K562 (cell line): Measurements from ENCODE around the gene ADIPOQ. TPM values are rescaled to one million over a fixed set of nuclear protein-coding genes. Genes with fewer than 3 reads are reported as not detected.

Experiments
- CHD1 ChIP-seq: fragments of 200-600 bp; sonication (generic); IDR thresholded peaks from one replicate; pipeline ENCODE4 v1.6.1; 2012; ENCODE audit warnings: mild to moderate bottlenecking, moderate library complexity, low read length, inconsistent platforms
- CHD4 ChIP-seq: fragments of 200-600 bp; sonication (generic); IDR thresholded peaks from 3 replicates; pipeline ENCODE4 v1.6.1; 2012; ENCODE audit warnings: low read depth, mild to moderate bottlenecking, mixed read lengths, low read length, inconsistent platforms; ENCODE audit not compliant: insufficient read depth, insufficient replicate concordance, poor library complexity, severe bottlenecking
- KDM4B ChIP-seq, 2 experiments: fragments of 450-650 bp in 1 of 2; sonication (generic) in 1 of 2; IDR thresholded peaks; 2 replicates each; pipeline ENCODE4 v1.6.1; 2016 to 2017; ENCODE audit warnings: borderline replicate concordance in 2 of 2, antibody characterized with exemption in 1 of 2, low read depth in 1 of 2, mild to moderate bottlenecking in 1 of 2
- NBN ChIP-seq: fragments of 450-650 bp; IDR thresholded peaks from 2 replicates; pipeline ENCODE4 v1.6.1; 2016; ENCODE audit warnings: low read depth, mild to moderate bottlenecking
- RBM34 ChIP-seq: fragments of 200-400 bp; formaldehyde crosslinking; IDR thresholded peaks from 2 replicates; pipeline ENCODE4 v1.6.1; 2018; ENCODE audit warnings: low read length, borderline replicate concordance; ENCODE audit not compliant: insufficient read depth
- SIN3A ChIP-seq, 2 experiments: fragments of 150-350 bp in 1 of 2; IDR thresholded peaks; 2 replicates each; pipeline ENCODE4 v1.6.1; 2011 to 2016; ENCODE audit warnings: borderline replicate concordance in 2 of 2, low read depth in 2 of 2, low read length in 2 of 2, mild to moderate bottlenecking in 2 of 2, moderate library complexity in 2 of 2; ENCODE audit not compliant: control insufficient read depth in 1 of 2
- SMAD3 ChIP-seq: fragments of 450-650 bp; formaldehyde crosslinking; conservative IDR thresholded peaks from 2 replicates; pipeline ENCODE4 v1.4.0; 2020; ENCODE audit warnings: mild to moderate bottlenecking
- TAF7 ChIP-seq: fragments of 450-650 bp; IDR thresholded peaks from 2 replicates; pipeline ENCODE4 v1.6.1; 2016; ENCODE audit warnings: missing genetic modification characterization, missing compliant biosample characterization
- ZBTB17 ChIP-seq: fragments of 450-650 bp; formaldehyde crosslinking; IDR thresholded peaks from 2 replicates; pipeline ENCODE4 v1.4.0; 2020; ENCODE audit warnings: mild to moderate bottlenecking
- polyA plus RNA-seq, 8 experiments: library from polyadenylated mRNA; depleted of rRNA in 4 of 8; stranded (reverse) in 5 of 8; unstranded in 3 of 8; fragments of >200 nt; fragmentation: Nextera tagmentation in 2 of 8; fragmentation: Illumina TruSeq in 1 of 8; extraction: Ambion mirVana in 2 of 8; extraction: Trizol in 1 of 8; gene quantifications; 2 replicates each; pipeline versions ENCODE4 v1.2.1 to v1.2.3, GENCODE V29; 2011 to 2014; ENCODE audit warnings: inconsistent platforms in 1 of 8, missing spikeins in 1 of 8
- total RNA-seq, 7 experiments: library from RNA; depleted of rRNA in 6 of 7; stranded (reverse); fragments of >200 nt in 6 of 7; fragmentation: Illumina TruSeq in 2 of 7; extraction: Trizol in 2 of 7; gene quantifications; 2 replicates each; pipeline versions ENCODE4 v1.2.1 to v1.2.3, GENCODE V29; 2011 to 2021; ENCODE audit warnings: low replicate concordance in 1 of 7
- TF ChIP-seq, protein P1 (sequence below), 2 experiments: IDR thresholded peaks; 2 replicates each; pipeline ENCODE4 v1.6.1; 2011; ENCODE audit warnings: borderline replicate concordance in 1 of 2, control low read depth in 1 of 2, low read depth in 1 of 2, low read length in 1 of 2, mild to moderate bottlenecking in 1 of 2, mixed read lengths in 1 of 2, moderate library complexity in 1 of 2; ENCODE audit not compliant: insufficient read depth in 1 of 2, insufficient read length in 1 of 2, poor library complexity in 1 of 2, severe bottlenecking in 1 of 2; ENCODE audit errors: extremely low read depth in 1 of 2
- TF ChIP-seq, protein P2 (sequence below): fragments of 450-650 bp; conservative IDR thresholded peaks from 2 replicates; pipeline ENCODE4 v1.6.1; 2016; ENCODE audit warnings: missing genetic modification characterization, low read depth, mild to moderate bottlenecking, missing compliant biosample characterization, moderate library complexity
- TF ChIP-seq, protein P3 (sequence below): fragments of 450-650 bp; IDR thresholded peaks from 2 replicates; pipeline ENCODE4 v1.6.1; 2016; ENCODE audit warnings: antibody characterized with exemption
- TF ChIP-seq, protein P4 (sequence below): sonication (generic); formaldehyde crosslinking; IDR thresholded peaks from 2 replicates; pipeline ENCODE4 v1.8.0; 2022; ENCODE audit warnings: missing genetic modification reagents, mild to moderate bottlenecking, borderline replicate concordance
- TF ChIP-seq, protein P5 (sequence below), 3 experiments: IDR thresholded peaks in 2 of 3; conservative IDR thresholded peaks in 1 of 3; 2 replicates each; pipeline ENCODE4 v1.5.1; 2011 to 2012; ENCODE audit warnings: low read length in 3 of 3, mild to moderate bottlenecking in 3 of 3, control low read depth in 2 of 3, improper control_type of control experiment in 1 of 3, inconsistent platforms in 1 of 3, low read depth in 1 of 3, mixed read lengths in 1 of 3, moderate library complexity in 1 of 3; ENCODE audit not compliant: insufficient read depth in 2 of 3

Gene ADIPOQ
- total and polyA plus RNA-seq, 9 of the 15 experiments (the other 6 are each of a cell fraction or from before 2014, with no cell fraction given), result 0.01 to 0.04 (median 0.03) TPM; not detected in 4

DNA sequence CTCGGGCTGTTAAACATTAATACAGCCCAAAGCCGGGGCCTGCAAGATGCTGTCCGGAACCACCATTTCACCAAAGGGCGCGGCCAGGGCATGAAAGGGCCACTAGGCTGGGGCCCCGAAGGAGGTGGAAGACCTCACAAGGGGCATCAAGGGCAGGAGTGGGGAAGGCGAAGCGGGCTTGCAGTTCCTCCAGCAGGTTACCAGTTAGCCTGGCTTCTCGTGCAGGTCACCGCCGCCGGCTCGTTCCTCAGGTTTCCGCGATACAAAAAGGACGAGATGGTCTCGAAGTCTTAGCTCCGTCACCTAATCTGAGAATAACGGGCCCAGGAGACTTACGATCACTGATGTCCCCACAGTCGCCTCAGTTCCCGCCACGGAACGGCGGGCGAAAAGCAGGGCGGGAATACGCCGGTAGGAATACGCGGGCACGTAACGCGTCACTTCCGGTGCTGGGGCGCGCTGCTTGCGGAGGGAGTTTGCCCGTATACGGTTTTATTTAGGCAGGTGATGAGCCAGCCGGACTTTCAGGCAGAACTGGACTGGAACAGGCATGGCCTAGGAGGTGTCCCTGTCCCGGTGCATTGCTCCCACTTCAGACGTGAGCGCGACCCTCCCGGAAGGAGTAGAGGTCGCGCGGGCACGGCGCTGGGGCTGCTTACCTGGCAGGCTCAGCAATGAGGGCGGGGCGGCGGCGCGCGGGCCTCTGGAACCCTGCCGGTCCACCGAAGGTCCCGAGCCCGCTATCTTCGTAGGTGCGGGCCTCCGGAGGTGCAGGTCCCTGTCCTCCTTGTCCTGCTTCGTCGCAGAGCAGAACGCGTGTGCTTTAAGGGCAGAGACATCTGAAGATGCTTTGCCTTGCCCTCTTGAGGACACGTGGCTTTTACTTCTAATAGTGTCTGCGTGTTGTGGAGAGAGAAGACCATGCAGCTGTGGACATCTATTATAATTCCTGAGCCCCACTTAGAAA is 36.1 kb upstream of the ADIPOQ start, which contains the start of gene RFC4 (continued):
- TF ChIP-seq, protein P1, sequence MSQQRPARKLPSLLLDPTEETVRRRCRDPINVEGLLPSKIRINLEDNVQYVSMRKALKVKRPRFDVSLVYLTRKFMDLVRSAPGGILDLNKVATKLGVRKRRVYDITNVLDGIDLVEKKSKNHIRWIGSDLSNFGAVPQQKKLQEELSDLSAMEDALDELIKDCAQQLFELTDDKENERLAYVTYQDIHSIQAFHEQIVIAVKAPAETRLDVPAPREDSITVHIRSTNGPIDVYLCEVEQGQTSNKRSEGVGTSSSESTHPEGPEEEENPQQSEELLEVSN (IDR thresholded peaks at IDR 0.05; ENCODE audit: borderline replicate concordance in 1 of 2, extremely low read depth in 1 of 2, insufficient read depth in 1 of 2, insufficient read length in 1 of 2, low read depth in 1 of 2, low read length in 1 of 2, poor library complexity in 1 of 2, severe bottlenecking in 1 of 2), result peak; percentile 95 to 96
- TF ChIP-seq, protein P2, sequence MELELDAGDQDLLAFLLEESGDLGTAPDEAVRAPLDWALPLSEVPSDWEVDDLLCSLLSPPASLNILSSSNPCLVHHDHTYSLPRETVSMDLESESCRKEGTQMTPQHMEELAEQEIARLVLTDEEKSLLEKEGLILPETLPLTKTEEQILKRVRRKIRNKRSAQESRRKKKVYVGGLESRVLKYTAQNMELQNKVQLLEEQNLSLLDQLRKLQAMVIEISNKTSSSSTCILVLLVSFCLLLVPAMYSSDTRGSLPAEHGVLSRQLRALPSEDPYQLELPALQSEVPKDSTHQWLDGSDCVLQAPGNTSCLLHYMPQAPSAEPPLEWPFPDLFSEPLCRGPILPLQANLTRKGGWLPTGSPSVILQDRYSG (tag), result peak; percentile 78; the same call in 1 of the 2 replicates
- TF ChIP-seq, protein P3, sequence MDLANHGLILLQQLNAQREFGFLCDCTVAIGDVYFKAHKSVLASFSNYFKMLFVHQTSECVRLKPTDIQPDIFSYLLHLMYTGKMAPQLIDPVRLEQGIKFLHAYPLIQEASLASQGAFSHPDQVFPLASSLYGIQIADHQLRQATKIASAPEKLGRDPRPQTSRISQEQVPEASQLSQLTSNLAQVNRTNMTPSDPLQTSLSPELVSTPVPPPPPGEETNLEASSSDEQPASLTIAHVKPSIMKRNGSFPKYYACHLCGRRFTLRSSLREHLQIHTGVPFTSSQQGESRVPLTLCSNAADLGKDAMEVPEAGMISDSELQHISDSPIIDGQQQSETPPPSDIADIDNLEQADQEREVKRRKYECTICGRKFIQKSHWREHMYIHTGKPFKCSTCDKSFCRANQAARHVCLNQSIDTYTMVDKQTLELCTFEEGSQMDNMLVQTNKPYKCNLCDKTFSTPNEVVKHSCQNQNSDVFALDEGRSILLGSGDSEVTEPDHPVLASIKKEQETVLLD, result peak; percentile 91
- TF ChIP-seq SMAD3 (CRISPR knock-in tag) (no peak), SIN3A (IDR thresholded peaks at IDR 0.05; ENCODE audit: borderline replicate concordance in 2 of 2, control insufficient read depth in 1 of 2, low read depth in 2 of 2, low read length in 2 of 2) (peak in 1 of 2 experiments; percentile 77; a peak in 1 of 4 replicates), CHD1 (peak; percentile 65), KDM4B (IDR thresholded peaks at IDR 0.05; ENCODE audit: borderline replicate concordance in 2 of 2, low read depth in 1 of 2) (peak in 1 of 2 experiments; percentile 78; a peak in 1 of 4 replicates), ZBTB17 (CRISPR knock-in tag) (0 out of 2 replicates have a peak, but pooled peaks have one; percentile 34), RBM34 (no peak), NBN (peak; percentile 55; the same call in 1 of the 2 replicates), TAF7 (tag) (0 out of 2 replicates have a peak, but pooled peaks have one; percentile 23), CHD4 (no peak)
- TF ChIP-seq, protein P4, sequence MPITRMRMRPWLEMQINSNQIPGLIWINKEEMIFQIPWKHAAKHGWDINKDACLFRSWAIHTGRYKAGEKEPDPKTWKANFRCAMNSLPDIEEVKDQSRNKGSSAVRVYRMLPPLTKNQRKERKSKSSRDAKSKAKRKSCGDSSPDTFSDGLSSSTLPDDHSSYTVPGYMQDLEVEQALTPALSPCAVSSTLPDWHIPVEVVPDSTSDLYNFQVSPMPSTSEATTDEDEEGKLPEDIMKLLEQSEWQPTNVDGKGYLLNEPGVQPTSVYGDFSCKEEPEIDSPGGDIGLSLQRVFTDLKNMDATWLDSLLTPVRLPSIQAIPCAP (CRISPR knock-in tag), result 0 out of 2 replicates have a peak, but pooled peaks have one; percentile 68
- TF ChIP-seq, protein P5, sequence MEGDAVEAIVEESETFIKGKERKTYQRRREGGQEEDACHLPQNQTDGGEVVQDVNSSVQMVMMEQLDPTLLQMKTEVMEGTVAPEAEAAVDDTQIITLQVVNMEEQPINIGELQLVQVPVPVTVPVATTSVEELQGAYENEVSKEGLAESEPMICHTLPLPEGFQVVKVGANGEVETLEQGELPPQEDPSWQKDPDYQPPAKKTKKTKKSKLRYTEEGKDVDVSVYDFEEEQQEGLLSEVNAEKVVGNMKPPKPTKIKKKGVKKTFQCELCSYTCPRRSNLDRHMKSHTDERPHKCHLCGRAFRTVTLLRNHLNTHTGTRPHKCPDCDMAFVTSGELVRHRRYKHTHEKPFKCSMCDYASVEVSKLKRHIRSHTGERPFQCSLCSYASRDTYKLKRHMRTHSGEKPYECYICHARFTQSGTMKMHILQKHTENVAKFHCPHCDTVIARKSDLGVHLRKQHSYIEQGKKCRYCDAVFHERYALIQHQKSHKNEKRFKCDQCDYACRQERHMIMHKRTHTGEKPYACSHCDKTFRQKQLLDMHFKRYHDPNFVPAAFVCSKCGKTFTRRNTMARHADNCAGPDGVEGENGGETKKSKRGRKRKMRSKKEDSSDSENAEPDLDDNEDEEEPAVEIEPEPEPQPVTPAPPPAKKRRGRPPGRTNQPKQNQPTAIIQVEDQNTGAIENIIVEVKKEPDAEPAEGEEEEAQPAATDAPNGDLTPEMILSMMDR (IDR thresholded peaks at IDR 0.05 in 2 of 3, conservative IDR thresholded peaks at IDR 0.05 in 1 of 3; ENCODE audit: insufficient read depth in 2 of 3, low read depth in 1 of 3, low read length in 3 of 3), result peak in 1 of 3 experiments; percentile 8; a peak in 1 of 6 replicates
